Ectodermal cell (in vitro differentiated cells): ENCODE data around the gene TH.
A peak's percentile ranks its signal among the peaks of the same experiment; 100 is the strongest.
"Not testable (repeated sequence)": the region's sequence is repeated elsewhere in the genome, so short reads cannot be mapped to it uniquely, and the experiment has no call there.

Experiments used
- H3K27ac ChIP-seq: 2 replicates; pipeline ENCODE4 v1.7.0; 2013; ENCODE audit warnings: mild to moderate bottlenecking, low read depth, low read length; ENCODE audit not compliant: insufficient read depth, poor library complexity, severe bottlenecking
- H3K27me3 ChIP-seq: 2 replicates; pipeline ENCODE4 v1.7.0; 2013; ENCODE audit warnings: mild to moderate bottlenecking, low read length; ENCODE audit not compliant: insufficient read depth, control insufficient read depth, poor library complexity, severe bottlenecking
- H3K36me3 ChIP-seq: one replicate; pipeline ENCODE4 v1.7.0; 2013; ENCODE audit warnings: low read length; ENCODE audit not compliant: control insufficient read depth, insufficient read depth
- H3K4me1 ChIP-seq: one replicate; pipeline ENCODE4 v1.7.0; 2013; ENCODE audit warnings: low read length; ENCODE audit not compliant: control insufficient read depth, insufficient read depth
- H3K4me3 ChIP-seq: 2 replicates; pipeline ENCODE4 v1.7.0; 2013; ENCODE audit warnings: low read depth, low read length, control low read depth; ENCODE audit not compliant: insufficient read depth
- H3K9me3 ChIP-seq: 2 replicates; pipeline ENCODE4 v1.7.0; 2013; ENCODE audit warnings: mild to moderate bottlenecking, low read length, moderate library complexity; ENCODE audit not compliant: control insufficient read depth
- WGBS, 2 experiments: methylation state at CpG; one replicate each; pipeline ENCODE4 v1.1.7; 2013; ENCODE audit warnings: missing lambda C conversion rate in 2 of 2; 5-methylcytosine and 5-hydroxymethylcytosine counted together

TH gene

DNA sequence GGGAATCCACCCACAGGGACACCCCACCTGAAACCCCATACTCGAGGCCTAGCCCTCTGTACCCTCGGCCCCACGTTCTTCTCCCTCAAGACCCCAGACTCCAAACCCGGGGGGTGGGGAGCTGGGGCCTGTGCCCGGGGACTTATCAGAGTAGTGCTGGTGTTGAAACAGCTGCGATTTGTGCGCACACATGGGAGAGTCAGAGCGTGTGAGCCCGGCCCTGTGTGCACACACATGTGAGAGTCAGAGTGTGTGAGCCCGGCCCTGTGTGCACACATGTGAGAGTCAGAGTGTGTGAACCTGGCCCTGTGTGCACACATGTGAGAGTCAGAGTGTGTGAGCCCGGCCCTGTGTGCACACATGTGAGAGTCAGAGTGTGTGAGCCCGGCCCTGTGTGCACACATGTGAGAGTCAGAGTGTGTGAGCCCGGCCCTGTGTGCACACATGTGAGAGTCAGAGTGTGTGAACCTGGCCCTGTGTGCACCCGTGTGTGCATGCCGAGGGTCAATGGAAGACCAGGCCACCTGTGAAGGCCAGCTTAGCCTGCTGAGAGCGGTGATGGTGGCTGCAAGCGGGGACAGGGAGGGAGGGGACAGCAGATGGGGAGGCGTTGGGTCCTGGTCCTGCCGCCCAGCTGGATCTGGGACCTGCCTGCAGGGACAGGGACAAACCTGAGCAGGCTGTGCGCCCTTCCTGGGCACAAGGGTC is 22.4 kb upstream of the TH start:
- not testable (repeated sequence) for H3K27ac ChIP-seq, H3K27me3 ChIP-seq, H3K9me3 ChIP-seq, H3K36me3 ChIP-seq, H3K4me3 ChIP-seq
- WGBS, 2 experiments, result 87 to 88% methylated on average over 18 of the region's 20 CpGs
- peaks cover 13% of the 10 kb centered on the region for H3K4me1 ChIP-seq

DNA sequence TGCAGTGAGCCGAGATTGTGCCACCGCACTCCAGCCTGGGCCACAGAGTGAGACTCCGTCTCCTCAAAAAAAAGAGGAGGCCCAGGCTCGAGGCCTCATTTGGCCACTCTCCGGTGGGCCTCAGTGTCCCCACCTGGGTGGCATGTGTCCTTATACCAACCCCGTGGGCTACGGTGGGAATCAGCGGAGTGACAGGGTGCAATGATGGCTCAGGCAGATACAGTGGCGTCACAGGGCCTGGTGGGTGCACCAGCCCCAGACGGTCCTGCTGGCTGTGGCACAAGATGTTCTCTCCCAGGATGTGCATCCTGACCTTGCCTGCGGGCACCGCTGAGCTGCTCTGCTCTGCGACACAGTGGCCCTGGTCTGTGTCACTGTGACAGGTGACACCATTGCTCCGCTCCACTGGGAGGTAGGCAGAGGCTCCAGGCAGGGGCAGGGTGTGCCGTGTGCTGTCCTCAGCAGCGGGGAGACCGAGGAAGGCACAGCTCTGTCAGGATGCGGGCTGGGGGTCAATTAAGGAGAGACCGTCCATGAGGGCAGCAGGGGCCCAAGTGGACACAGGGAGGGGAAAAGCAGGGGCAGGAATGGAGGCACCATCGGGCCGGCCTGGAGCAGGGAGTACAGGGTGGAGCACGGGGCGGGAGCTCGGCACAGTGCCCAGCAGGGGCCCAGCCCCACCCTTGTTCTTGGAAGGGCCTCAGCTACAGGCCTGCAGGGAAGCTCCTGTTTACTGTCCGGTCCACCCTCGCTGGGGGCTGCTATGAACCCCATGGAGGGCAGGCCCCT is 21.7 kb upstream of the TH start:
- Histone ChIP-seq H3K36me3 (no peaks in the 10 kb centered on the region), H3K4me3 (no peak overlapping the region), H3K27ac (no peak overlapping the region), H3K27me3 (peaks cover 7% of the 10 kb centered on the region), H3K4me1 (peaks cover 17% of the 10 kb centered on the region), H3K9me3 (no peaks in the 10 kb centered on the region)
- 90 to 92% methylated on average over 26 of the region's 26 CpGs for WGBS, 2 experiments

DNA sequence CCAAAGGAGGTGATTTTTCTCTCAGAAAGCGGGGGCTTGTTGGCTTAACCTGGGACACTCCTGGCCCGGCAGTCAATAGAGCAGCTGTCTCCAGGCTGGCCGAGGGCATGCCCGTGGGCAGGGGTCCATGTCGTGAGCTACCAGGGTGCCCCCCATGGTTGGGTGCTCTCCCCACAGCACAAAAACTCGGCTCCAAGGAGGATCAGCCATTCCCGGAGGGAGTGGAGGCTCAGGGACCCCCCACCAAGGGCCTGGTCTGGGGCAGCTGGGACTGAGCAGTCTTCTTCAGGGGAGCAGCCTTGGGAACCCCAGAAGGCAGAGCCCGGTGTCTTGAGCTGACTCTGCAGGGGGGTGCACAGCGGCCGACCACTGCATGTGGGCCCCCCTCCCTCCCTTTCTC is 20.8 kb upstream of the TH start:
- H3K4me1 ChIP-seq, result peaks cover 17% of the 10 kb centered on the region
- no peaks in the 10 kb centered on the region for H3K9me3 ChIP-seq
- 90 to 91% methylated on average over 10 of the region's 10 CpGs for WGBS, 2 experiments
- H3K36me3 ChIP-seq, result no peaks in the 10 kb centered on the region
- H3K27me3 ChIP-seq, result peaks cover 7% of the 10 kb centered on the region
- H3K4me3 ChIP-seq, result no peak overlapping the region
- no peak overlapping the region for H3K27ac ChIP-seq

DNA sequence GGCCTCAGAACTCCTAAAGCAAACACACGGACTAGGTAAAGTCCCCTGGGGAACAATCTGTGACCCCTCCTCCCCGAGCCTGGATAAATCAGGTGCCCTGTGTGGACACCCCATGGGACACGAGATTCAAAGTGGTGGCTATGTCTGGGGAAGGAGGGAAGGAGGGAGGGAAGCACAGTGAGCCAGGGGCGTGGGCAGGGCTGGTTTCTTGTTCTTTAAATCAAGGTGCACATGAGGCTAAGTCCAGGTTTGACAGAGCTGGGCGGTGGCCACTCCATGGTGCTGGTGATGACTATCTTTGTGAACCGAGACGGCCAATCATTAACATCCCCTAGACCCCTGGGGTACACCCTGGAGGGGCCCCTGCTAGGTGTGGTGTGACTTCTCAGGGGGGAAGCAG is 20.3 kb upstream of the TH start:
- H3K27ac ChIP-seq, result no peak overlapping the region
- H3K4me3 ChIP-seq, result no peak overlapping the region
- peaks cover 6% of the 10 kb centered on the region for H3K27me3 ChIP-seq
- H3K36me3 ChIP-seq, result no peaks in the 10 kb centered on the region
- no peaks in the 10 kb centered on the region for H3K9me3 ChIP-seq
- H3K4me1 ChIP-seq, result peaks cover 17% of the 10 kb centered on the region
- WGBS, 2 experiments, result 92 to 93% methylated on average over 7 of the region's 7 CpGs

DNA sequence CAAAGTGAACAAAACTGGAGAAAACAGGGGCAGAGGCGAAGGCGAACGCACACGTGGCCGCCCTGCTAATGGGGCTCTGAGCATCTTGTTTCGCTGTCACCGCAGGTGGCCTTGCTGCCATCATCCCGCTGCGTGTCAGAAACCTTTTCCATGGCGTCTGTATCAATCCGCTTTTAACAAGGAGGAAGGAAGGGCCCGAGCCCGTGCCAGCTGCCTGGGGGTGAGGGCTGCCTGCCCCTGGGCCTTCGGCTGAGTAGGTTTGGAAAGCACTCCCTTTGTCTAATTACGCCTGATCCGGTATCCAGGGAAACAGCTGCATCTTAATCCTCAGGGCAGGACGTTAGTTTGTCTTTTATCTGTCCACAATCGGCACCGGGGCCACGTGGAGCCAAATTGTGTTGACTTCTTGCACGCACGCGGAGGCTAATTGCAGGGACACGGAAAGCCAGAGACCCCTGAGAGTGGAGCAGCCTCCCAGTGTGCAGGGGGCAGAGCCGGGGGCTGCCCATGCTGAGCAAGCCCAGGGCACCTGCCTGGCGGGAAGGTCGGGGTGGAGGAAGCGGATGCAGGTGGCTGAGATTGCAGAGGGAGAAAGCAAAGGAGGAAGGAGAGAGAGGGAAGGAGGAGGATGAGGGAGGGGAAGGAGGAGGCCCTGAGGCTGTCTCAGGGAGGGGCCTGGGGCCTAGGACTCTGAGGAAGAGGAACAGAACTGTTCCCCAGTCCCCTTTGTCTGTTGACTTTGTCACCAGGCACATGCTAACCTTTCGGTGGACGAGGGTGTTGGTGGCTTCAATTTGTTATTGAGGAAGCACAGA is 19.2 kb upstream of the TH start:
- Histone ChIP-seq H3K9me3 (no peaks in the 10 kb centered on the region), H3K27ac (peak overlapping the region; percentile 90), H3K4me1 (peaks cover 17% of the 10 kb centered on the region), H3K27me3 (no peaks in the 10 kb centered on the region), H3K4me3 (no peak overlapping the region), H3K36me3 (no peaks in the 10 kb centered on the region)
- WGBS, 2 experiments, result 60 to 68% methylated on average over 30 of the region's 30 CpGs

DNA sequence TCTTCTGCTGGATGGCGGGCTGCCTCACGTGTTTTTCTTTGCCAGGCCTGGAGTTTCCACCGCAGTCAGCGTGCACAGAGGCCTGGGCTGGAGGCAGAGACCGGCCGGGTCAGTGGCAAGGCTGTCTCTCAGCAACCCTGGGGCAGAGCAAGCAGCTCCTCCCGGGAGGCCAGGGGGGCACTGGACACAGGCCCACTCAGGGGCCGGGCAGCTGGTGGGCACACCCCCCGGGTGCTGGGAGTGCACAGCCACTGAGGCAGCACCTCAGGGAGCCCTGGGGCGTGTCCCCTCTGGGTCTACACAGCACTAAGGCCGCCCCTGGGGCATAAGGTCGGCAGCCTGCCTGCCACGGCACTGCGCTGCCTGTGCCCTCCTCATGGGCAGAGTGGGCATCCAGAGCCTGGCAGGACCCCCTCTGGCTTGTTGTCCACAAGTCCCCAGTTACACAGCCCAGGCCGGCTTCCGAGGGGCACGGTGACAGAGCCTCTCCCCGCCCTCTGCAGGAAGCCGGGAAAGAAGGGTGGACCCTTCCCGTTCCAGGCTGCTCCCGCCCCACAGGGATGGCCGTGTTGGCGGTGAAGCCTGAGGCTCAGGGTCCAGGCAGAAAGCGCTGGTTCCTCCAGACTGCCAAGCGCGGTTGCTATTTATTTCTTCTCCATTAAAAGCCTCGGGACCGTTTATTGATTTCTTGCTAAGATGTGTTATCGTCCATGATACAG is 18.5 kb upstream of the TH start:
- Histone ChIP-seq H3K27ac (peak overlapping the region; percentile 90), H3K4me1 (peaks cover 17% of the 10 kb centered on the region), H3K9me3 (no peaks in the 10 kb centered on the region), H3K36me3 (no peaks in the 10 kb centered on the region), H3K27me3 (no peaks in the 10 kb centered on the region), H3K4me3 (no peak overlapping the region)
- WGBS, 2 experiments, result 87% methylated on average over 29 of the region's 29 CpGs

DNA sequence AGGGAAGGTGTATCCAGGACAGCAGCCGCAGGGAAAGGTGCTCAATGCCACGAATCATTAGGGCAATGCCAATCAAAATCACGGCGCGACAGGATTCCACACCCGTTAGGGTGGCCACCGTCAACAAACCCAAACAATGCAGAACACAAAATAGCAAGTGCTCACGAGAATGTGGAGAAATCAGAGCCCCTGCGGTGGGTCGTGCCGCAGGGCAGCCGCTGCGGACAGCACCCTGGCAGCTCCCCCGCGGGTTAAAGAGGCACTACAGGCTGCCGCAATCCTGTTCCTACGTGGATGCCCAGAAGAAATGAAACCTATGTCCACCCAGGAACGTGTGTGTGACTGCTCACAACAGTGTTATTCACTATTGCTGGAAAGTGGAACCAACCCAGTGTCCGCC is 17.1 kb upstream of the TH start:
- no peaks in the 10 kb centered on the region for H3K36me3 ChIP-seq
- 89 to 90% methylated on average over 19 of the region's 19 CpGs for WGBS, 2 experiments

DNA sequence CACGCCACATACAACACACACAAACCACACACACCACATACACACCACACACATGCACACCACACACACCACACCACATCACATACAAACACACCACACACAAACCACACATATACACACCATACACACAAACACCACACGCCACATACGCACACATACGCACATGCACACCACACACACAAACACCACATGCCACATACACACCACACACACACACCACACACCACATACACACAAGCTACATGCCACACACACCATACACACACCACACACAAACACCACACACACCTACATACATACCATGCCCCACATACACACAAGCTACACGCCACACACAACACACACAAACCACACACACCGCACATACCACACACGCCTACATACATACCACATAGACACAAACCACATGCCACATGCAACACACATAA is 15.7 kb upstream of the TH start:
- WGBS, 2 experiments, result 82 to 83% methylated on average over 7 of the region's 7 CpGs
- Histone ChIP-seq H3K4me1 (peaks cover 17% of the 10 kb centered on the region), H3K36me3 (no peaks in the 10 kb centered on the region), H3K9me3 (no peaks in the 10 kb centered on the region), H3K4me3 (no peak overlapping the region), H3K27me3 (no peaks in the 10 kb centered on the region), H3K27ac (no peak overlapping the region)

More for the DNA sequence above, 17.1 kb upstream of the TH start:
- Histone ChIP-seq H3K9me3 (no peaks in the 10 kb centered on the region), H3K27me3 (no peaks in the 10 kb centered on the region), H3K4me1 (peaks cover 17% of the 10 kb centered on the region), H3K4me3 (no peak overlapping the region), H3K27ac (no peak overlapping the region)

DNA sequence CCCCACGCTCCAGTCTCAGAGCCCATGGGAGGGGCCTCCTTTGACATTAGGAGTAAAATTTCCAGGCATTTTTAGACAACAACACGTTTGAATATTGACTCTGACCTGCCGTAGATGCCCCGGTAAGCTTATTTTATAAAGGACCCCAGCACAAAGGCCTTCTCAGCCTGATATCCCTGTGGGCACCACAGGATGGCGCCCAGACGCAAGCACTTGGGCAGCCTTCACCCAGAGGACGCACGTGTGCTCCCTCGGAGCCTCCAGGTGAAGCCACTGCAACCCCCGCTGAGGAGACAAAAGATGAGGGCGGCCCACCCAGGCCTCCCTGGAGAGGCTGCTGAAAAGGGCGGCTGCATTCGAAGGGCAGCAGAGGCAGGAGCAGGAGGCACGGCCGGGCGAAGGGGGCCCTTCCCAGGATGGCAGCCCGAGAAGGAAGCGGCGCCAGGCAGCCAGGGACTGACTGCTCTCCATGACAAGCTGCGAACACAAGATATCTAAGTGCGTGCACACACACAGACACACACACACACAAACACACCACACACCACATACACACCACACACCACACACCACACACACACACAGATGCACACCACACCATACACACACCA is 15.2 kb upstream of the TH start:
- H3K4me1 ChIP-seq, result peaks cover 17% of the 10 kb centered on the region
- WGBS, 2 experiments, result 55 to 57% methylated on average over 21 of the region's 21 CpGs
- no peak overlapping the region for H3K27ac ChIP-seq
- no peak overlapping the region for H3K4me3 ChIP-seq
- no peaks in the 10 kb centered on the region for H3K9me3 ChIP-seq
- no peaks in the 10 kb centered on the region for H3K27me3 ChIP-seq
- H3K36me3 ChIP-seq, result no peaks in the 10 kb centered on the region
